Measurements from ENCODE around the gene APP. TPM values are rescaled to one million over a fixed set of nuclear protein-coding genes. Genes with fewer than 3 reads are reported as not detected.

The APP gene
- total and polyA plus RNA-seq, 7 donors: 37.7 to 118 (median 56.6) TPM

- Histone ChIP-seq H3K27me3 (ENCODE audit: insufficient read depth in 3 of 3, low read length in 2 of 3) (no peaks in the 10 kb centered on the region), H3K9me3 (no peaks in the 10 kb centered on the region), H3K27ac (no peak overlapping the region), H3K4me3 (no peak overlapping the region), H3K4me1 (no peaks in the 10 kb centered on the region), H3K36me3 (ENCODE audit: insufficient read depth in 1 of 2, low read depth in 1 of 2) (peaks cover 0 to 4% of the 10 kb centered on the region in 2 donors)
- no peak for TF ChIP-seq CTCF (IDR thresholded peaks at IDR 0.05)
- intact Hi-C loops (cut with DNase I): loop anchor here in 1 of 2 donors (10.0 kb wide), 1 partner anchor 91 kb away; no protein-coding TSS in a partner anchor
- ATAC-seq: peak in 3 of 4 donors; percentile 63 to 87 (median 70)
- 24 to 34% (median 27%) methylated on average over 5 of the region's 5 CpGs for WGBS, 3 donors
- no peak for DNase-seq
These were observed 267.0 kb downstream of the APP start for GRCh38 chr21:25903607-25904006.

GRCh38 chr21:25901330-25901979 is 269.1 kb downstream of the APP start:
- no peak for DNase-seq
- Histone ChIP-seq H3K4me3 (no peak overlapping the region), H3K27ac (no peak overlapping the region), H3K4me1 (no peaks in the 10 kb centered on the region), H3K36me3 (ENCODE audit: insufficient read depth in 1 of 2, low read depth in 1 of 2) (peaks cover 0 to 4% of the 10 kb centered on the region in 2 donors), H3K27me3 (ENCODE audit: insufficient read depth in 3 of 3, low read length in 2 of 3) (no peaks in the 10 kb centered on the region), H3K9me3 (no peaks in the 10 kb centered on the region)
- ATAC-seq: no peak
- intact Hi-C loops (cut with DNase I): loop anchor here in 1 of 2 donors (10.0 kb wide), 1 partner anchor 93 kb away; no protein-coding TSS in a partner anchor
- no peak for TF ChIP-seq CTCF (IDR thresholded peaks at IDR 0.05)
- 63 to 76% (median 69%) methylated on average over 2 of the region's 2 CpGs for WGBS, 3 donors

- Histone ChIP-seq H3K27ac (no peak overlapping the region), H3K27me3 (ENCODE audit: insufficient read depth in 3 of 3, low read length in 2 of 3) (no peaks in the 10 kb centered on the region), H3K36me3 (ENCODE audit: insufficient read depth in 1 of 2, low read depth in 1 of 2) (peaks cover 0 to 4% of the 10 kb centered on the region in 2 donors), H3K4me3 (no peak overlapping the region), H3K9me3 (no peaks in the 10 kb centered on the region), H3K4me1 (no peaks in the 10 kb centered on the region)
- 74 to 76% (median 76%) methylated on average over 3 of the region's 3 CpGs for WGBS, 3 donors
- no peak for TF ChIP-seq CTCF (IDR thresholded peaks at IDR 0.05)
- intact Hi-C loops (cut with DNase I): no loop called here
- ATAC-seq (no peak), DNase-seq (no peak)
These were observed 271.9 kb downstream of the APP start for GRCh38 chr21:25898671-25899070.

GRCh38 chr21:25897383-25897782 is 273.2 kb downstream of the APP start:
- H3K27ac ChIP-seq: no peak overlapping the region
- H3K9me3 ChIP-seq: no peaks in the 10 kb centered on the region
- peaks cover 0 to 1% of the 10 kb centered on the region in 2 donors for H3K36me3 ChIP-seq (ENCODE audit: insufficient read depth in 1 of 2, low read depth in 1 of 2)
- TF ChIP-seq CTCF (IDR thresholded peaks at IDR 0.05): no peak
- no peak overlapping the region for H3K4me3 ChIP-seq
- H3K27me3 ChIP-seq (ENCODE audit: insufficient read depth in 3 of 3, low read length in 2 of 3): no peaks in the 10 kb centered on the region
- ATAC-seq (no peak), DNase-seq (no peak)
- intact Hi-C loops (cut with DNase I): loop anchor here in 1 of 2 donors (2.0 kb wide), 1 partner anchor 273 kb away; the partner anchor contains the start of gene APP
- H3K4me1 ChIP-seq: no peaks in the 10 kb centered on the region
- WGBS, 3 donors: 76 to 86% (median 79%) methylated on average over 4 of the region's 4 CpGs

All from psoas muscle (tissue), 8 donors.